Measurements from ENCODE around the gene BRD1.
A peak's percentile ranks its signal among the peaks of the same experiment; 100 is the strongest.
"Not testable (repeated sequence)": the region's sequence is repeated elsewhere in the genome, so short reads cannot be mapped to it uniquely, and the experiment has no call there.

Gene BRD1

DNA sequence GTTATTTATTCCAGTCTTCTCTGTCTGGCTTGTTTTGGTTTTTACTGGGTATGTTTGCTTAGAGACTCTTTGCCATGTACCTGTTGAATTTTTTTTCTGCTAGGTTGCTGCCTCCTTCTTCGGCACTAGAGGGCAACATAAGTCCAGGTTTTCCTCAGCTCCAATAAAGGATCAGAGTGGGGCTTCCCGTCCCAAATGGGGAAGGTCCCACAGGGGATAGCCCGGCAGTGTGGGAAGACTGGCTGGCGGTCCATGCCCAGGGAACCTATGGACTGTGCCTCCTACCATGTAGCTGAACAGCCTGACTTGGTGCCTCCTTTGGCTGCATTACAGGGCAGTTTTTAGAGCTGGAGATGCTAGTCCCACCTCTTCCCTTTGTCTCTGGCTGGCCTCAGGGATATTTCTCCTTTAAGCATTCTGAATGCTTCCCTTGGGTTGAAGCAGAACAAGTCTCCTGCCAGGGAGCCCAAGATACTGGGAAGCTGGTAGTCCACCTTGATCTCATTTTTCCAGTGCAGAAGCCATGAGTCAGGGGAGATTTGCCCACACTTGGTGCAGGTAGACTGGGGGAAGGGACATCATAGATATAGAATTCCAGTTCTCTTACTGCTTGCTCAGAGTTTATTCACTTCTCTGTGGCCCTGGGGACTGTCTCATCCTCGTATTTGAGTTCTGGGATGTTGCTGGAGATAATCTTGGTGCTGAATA is 60.2 kb downstream of the BRD1 start:
- peak; percentile 69 for DNase-seq

DNA sequence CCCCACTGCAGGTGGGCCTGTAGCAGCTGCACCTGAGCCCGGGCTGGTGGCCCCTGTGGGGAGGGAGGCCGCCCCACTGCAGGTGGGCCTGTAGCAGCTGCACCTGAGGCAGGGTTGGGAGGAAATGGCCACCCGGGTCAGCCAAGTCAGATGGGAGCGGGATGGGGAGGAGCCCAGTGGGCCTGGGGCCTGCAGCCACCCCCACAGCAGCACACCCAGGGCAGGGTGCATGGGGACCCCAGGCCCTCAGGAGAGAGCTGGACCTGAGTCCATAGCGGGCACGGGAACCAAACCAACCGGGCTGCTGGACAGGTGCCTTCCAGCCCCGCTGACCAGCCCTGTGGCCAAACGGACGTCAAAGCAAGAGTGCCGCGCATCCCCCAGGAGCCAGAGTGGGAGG is 61.7 kb downstream of the BRD1 start:
- no peak for DNase-seq

DNA sequence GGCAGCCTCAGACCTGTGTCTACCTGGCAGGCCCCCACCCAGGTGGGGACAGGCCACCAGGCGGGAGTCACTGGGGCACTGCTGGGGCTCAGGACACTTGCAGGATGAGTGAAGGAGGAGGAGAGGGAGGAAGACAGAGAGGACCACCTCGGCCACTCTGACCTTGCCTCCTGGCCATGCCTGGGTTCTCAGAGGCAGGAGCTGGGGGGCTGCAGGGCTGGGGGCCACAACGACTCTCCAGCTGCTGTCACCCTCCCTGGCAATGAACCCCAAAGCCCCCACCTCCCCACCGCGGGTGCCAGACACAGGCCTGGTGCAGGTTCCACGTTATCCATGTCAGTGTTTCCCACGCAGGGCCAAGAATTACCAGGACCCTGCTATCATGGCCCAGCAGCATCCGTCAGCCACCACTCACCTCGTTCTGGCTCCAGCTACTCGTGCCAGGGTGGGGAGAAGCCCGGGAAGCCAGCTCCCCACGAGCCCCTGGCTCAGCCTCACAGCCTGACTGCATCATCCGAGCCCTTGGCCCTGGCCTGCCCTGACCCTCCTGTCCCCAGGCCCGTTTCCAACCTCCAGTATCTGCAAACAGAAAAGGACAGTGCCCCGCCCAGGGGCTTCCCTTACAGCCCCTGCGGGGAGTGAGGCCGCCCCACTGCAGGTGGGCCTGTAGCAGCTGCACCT is 62.4 kb downstream of the BRD1 start:
- no peak for DNase-seq

DNA sequence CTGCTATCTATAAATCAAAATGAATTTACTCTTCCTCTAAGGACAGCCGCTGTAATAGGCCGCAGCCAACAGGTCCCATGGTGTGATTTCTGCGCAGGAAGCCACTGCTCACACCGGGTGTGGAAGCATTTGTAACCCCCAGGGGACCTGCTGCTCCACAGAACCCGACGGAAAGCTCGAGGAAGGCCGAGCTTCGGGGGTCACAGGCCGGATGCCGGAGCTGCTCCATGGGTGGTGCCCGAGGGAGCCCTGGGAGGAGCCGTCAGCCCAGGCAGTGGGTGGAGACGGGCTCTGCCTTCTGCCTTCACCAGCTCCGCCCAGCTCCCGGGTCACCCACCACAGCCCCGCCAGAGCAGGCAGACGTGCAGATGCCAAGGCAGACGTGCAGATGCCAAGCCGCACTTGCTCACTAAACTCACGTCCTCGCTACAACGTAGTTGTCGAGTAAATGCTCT is 63.5 kb downstream of the BRD1 start:
- no peak for DNase-seq

DNA sequence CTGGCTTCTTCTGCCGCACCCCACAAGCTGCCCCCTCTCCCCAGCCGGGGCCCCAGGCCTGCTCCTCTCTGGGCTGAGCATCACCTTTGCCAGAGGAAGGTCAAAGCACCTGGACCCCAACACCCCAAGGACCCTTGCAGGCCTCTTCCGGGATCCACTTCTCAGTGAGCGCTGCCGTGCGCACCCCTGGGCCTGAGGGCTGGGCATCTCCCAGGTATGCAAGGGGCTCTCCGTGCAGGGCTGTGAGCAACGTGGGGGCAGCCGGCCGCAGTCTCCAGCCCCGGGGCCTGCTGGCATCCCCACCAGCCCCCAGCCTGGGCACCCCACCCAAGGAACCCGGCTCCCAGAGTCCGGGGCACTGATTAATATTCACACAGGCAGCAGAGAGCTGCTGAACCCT is 64.0 kb downstream of the BRD1 start:
- DNase-seq, result no peak

DNA sequence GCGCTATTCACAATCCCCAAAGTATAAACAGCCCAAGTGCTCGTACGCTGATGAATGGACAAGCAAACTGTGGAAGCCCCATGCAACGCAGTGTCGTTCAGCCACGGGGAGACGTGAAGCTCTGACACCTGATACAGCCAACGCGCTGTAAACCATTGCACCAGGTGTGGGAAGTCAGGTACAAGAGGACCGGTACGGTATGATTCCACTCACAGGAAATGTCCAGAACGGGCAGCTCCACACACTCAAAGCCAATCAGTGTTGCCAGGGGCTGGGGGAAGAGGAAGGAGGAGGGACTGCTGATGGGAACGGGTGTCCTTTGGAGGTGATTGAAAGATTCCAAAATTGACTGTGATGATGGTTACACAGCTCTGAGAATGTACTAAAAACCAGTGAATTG is 64.5 kb downstream of the BRD1 start:
- no peak for DNase-seq

DNA sequence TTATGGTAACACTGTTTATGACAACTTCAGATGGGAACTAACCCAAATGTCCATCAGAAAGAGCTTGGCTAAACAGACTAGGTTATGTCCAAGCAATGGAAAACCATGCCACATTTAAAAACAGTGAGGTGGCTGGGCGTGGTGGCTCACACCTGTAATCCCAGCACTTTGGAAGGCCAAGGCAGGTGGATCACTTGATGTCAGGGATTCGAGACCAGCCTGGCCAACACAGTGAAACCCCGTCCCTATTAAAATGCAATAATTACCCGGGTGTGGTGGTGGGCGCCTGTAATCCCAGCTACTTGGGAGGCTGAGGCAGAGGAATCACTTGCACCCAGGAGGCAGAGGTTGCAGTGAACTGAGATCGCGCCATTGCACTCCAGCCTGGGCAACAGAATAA is 65.1 kb downstream of the BRD1 start:
- DNase-seq, result not testable (repeated sequence)

DNA sequence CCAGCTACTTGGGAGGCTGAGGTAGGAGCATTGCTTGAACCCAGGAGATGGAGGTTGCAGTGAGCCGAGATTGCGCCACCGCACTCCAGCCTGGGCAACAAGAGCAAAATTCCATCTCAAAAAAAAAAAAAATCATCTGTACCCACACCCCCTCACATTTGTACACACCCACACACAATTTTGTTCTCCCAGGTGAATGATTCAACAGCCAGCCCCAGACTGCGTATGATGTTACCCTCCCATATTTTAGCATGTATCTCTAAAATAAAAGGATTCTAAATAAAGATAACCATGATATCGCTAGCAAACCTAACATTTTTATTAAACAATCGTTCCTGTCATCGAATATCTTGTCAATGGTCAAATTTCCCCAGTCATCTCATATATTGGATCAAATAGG is 65.8 kb downstream of the BRD1 start:
- DNase-seq, result no peak

DNA sequence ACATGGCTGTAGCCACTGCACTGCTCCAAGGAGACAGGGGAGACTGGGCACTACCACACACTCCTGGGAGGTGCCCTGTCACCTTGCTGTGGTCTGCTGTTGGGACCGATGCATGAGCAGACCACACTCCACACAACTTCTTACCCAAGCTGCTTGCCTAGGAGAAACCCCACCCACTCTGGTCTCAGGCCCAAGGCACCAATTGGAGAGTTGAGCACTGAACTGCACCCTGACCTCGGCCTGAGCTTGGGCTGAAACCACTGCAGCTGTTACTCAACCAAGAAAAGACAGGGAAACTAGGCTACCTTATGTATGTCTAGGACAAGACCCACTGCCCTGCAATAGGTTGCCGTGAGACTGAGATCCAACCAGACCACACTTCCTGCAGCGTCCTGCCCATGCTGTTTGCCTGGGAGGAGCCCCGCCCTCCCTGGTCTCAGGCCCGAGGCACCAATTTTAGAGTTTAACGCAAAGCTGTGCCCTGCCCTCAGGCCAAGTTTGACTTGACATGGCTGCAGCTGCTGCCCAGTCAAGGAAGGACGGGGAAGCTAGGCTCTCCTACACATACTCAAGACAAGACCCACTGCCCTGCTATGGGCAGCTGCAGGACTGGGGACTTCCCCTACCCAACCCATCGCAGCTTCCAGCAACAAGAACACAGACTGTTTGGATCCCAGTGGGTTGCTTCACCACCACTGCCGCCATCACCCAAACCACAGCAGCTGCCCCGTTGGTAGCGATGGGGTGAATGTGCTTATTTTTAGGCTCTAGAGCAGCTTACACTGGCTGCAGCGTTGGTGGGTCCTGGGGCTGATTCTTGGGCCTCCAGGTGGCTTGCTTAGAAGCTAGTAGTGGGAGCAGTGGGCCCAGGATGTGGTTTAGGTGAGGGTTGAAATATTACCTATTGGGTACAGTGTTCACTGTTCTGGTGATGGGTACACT is 66.8 kb downstream of the BRD1 start:
- no peak for DNase-seq

DNA sequence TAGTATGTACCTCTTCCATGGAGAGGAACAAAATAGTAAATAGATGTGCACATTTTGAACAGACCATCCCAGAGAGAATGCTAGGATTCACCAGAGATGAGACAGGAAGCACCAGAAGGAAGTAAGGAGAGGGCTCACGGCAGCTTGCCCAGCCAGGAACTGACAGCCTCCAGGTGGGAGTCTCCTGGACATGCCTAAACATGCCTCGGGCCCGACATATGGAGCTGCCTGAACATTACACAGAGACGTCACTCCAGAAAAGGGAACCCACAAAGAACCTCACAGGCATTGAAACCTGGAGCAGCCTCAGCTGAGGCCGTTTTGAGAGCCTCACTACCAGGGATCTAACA is 67.4 kb downstream of the BRD1 start:
- no peak for DNase-seq

DNA sequence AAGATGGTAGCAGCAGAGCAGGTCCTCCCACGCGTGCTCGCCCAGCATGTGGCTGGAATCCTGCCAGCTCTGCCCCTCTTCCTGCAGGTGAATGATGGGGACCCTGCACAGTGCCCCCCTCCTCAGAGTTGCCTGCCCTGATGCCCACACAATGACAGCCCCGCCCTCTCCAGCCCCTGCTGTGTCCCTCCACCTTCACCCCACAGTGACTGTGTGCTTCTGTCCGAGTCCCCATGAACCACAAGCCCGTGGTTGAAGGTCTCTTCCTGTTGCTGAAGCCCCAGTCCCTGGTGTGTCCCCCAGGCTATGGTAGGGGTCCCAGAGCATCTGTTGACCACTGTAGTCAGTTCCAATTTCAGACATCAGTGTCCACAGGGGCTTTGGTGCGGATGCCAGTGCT is 71.0 kb downstream of the BRD1 start:
- no peak for DNase-seq

DNA sequence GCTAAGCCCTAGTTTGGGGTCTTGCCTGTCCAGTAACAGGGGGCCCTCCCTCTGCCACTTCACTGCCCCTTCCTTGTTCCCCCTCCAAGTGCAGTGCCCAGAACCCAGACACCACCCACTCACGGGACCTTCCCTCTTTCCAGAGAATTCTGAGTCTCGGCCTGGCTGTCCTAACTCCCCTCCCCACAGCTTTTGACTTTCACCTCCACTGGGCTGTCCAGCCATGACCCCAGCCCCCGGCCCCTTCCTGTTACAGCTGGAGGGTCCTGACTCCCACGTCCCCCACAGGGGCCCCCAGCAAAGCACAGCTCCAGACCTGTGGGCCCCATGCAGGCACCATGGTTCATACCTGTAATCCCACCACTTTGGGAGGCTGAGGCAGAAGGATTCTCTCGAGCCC is 71.5 kb downstream of the BRD1 start:
- no peak for DNase-seq

DNA sequence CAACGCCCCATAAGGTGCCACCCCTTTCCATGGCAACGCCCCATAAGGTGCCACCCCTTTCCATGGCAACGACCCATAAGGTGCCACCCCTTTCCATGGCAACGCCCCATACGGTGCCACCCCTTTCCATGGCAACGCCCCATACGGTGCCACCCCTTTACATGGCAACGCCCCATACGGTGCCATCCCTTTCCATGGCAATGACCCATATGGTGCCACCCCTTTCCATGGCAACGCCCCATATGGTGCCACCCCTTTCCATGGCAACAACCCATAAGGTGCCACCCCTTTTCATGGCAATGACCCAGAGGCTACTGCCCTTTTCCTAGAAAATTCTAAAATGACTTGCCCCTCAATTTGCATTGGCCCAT is 72.1 kb downstream of the BRD1 start:
- DNase-seq, result no peak

DNA sequence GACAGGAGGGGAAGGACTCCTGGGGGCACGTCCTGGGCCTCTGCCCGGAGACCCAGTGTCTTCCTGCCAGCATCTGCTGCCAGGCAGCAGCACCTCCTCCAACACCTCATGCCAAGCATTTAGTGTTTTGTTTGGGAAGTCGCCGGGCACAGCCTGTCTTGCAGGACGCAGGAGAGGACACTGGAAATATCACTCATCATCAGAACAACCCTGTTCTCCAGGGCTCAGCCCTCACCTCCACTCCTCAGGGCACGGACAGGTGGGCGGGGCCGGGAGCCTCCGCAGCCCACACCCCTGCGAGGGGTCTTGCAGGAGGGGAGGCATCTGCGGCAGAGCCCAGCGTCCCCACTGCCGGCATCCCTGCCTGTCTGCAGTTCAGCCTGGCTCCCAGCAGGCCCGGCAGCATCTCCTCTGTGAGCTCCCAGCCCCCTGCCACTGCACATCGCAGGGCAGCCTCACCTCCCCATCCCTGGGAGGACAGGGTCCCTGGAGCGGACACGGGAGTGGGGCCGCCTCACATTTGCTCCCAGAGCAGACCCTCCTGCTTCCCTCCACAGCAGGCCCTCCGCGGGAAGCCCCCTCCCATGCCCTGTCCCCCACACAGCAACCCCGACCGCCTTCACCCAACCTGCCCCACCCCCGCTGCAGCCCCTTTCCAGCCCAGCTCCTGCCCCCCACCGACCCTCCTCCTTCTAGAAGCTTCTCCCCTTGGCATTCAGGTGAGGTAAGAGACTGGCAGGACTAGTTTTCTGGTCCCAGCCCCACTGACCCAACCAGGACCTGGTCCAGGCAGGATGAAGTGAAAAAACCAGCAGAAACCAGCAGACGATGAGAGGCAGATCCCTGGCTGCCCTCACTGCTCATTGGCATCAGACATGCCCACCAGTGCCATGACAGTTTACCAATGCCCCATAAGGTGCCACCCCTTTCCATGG is 72.7 kb downstream of the BRD1 start:
- DNase-seq, result no peak

DNA sequence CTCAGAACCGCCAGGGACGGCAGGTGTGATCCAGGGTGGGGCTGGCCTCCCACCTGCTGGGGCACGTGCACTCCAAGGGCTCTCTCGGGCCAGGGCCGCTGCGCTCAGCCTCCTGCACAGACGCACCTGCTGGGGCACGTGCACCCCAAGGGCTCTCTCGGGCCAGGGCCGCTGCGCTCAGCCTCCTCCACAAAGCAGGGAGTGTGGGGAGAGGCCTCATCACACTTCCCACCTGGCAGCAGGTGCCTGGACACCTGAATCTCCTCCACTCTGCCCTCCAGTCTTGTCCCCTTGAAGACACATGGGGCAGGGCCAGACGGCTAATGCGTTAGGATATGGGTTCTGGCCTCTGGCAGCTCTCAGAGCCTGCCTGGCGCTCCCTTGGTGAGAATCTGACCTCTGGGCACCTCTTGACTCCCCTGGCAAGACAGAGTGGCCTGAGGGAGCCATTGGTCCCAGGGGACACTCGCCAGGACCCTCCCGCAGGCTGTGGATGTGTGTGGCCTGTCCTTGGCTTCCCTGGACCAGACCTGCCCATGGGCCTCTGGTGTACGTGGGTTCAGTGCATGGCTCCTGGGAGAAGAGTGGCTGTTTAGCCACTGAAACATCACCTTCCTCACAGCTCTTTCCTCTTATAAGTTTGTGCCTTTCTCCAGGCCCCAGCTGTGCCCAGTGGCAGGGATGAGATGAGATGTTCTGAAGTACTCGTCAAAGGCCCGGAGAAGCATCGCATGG is 73.5 kb downstream of the BRD1 start:
- DNase-seq, result no peak

DNA sequence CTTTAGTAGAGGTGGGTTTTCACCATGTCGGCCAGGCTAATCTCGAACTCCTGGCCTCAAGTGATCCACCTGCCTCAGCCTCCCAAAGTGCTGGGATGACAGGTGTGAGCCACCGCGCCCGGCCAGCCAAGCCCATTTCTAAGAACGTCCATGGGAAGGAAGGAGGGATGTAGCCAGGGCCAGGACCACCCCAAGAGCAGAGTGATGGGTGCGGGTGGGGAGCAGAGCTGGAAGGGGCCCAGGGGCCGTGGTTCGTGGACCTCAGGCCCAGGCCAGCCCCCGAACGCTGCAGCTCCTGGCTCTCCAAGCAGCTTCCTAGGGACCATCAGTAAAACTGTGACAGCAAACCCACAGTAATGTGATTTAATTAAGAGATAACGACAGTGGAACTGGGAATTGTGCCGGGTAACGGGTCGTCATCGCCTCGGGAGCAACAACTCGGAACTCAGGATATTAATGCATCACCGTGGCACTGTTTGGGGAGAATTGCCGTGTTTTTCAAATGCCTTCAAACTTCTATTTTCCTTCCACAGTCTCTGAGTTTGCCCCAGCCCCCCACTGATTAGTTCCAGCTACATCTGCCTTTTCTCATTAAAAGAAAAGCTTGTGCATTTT is 74.3 kb downstream of the BRD1 start:
- DNase-seq, result no peak

DNA sequence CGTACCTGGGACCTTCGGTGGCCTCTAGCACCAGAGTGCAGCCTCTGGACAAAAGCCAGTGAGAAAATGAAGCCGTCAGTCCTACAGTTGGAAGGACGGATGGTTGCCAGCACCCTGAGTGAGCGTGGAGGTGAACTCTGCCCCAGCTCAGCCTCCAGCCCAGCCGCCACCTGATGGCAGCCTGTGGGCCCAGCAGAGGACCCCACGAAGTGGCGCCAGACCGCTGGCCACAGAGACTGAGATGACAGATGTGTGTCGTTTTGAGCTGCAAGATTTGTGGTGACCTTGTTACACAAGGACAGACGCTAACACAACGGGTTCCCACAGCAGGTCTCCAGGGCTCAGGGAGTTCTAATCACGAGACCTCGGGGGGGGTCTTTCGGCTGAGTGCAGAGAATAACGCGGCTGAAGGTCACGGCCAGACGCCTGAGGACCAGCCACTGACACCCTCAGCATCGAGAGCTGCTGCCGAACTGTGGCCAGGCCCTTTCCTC is 75.0 kb downstream of the BRD1 start:
- no peak for DNase-seq

DNA sequence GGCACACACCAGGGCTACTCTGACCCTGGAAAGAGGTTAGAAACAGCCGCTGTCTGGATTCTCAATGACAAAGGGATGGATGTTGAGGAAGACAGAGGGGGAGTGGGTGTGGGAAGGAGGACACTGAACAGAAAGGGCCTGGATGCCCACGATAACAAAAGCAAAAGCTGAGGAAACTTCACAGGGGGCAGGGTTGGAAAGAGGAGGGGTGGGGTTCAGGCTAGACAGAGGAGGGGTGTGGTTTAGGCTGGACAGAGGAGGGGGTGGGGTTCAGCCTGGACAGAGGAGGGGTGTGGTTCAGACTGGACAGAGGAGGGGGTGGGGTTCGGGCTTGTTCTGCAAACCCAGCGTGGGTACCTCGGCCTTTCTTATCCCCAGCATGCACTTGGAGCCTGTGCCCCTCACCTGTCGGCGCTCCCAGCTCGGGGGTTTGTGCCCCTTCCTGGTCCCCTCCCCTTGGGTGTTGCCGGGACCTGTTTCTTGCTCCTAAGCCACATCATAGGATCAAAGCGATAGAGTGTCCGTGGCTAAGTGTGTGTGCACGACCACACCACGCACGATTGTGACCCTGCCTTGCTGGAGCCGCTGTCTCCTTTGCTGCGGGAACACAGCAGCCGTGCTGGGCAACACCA is 75.6 kb downstream of the BRD1 start:
- no peak for DNase-seq

DNA sequence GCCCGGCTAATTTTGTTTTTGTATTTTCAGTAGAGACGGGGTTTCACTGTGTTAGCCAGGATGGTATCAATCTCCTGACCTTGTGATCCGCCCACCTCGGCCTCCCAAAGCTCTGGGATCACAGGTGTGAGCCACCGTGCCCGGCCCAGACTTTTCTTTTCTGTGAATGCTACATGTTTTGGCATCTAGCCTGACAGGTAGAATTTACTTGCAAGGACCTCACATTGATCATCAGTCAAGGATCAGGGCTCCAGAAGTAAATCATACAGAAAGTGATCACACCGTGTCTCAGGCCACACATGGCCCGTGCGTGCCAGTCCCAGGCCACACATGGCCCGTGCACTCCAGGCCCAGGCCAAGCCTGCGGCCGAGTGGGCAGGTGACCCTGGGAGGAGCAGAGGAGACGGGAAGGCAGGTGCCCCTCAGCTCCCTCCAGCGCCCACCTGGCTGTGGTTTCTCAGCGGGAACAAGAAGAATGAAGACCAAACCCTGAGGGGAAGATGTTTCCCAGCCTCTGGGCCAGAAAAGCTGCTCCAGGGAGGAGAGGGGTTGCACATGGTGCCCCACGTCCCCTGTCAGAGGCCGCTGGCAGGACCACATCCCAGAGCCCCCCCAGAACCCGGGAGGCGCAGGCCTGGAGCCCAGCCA is 76.2 kb downstream of the BRD1 start:
- DNase-seq, result no peak

DNA sequence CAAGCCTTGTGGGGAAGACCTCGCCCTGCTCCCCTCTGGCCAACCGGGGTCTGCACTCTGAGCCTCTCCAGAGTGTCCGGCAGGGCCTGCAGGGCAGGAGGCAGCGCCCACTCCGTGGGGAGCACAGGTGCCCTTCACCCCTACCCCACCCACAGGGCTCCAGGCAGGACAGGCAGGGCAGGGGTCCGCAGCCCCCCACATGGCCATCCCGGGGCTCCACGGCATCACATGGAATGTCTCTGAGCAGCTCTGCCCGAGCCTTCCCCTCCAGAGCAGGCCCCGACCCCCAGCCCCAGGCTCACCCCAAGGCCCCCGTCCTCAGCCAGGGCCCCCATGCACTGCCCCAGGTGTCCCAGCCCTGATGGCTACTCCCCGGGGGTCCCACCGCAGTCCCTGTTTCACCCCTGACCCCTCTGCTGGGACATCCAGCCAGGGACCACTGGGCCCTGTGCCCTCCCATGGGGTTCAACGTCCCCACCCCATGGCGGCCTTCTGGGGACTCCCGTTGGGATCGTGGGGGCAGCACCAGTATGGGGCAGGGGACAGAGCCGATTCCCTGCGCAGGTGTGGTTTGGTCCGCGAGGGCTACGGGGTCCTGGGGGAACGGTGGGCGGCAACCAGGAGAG is 77.7 kb downstream of the BRD1 start:
- no peak for DNase-seq

All from CD4-positive, alpha-beta T cell treated with Interleukin-17A for 1 hour (primary cell).